PC-3 (cell line): Measurements from ENCODE around the gene SORL1. TPM values are rescaled to one million over a fixed set of nuclear protein-coding genes. Genes with fewer than 3 reads are reported as not detected.

Source experiments
- ATAC-seq: fragments of 200-7000 bp; cut with Tn5 transposase; 2 replicates; pipeline ENCODE4 v1.9.1; 2020; ENCODE audit warnings: mild to moderate bottlenecking, moderate library complexity
- BruUV-seq: library from RNA; stranded (reverse); fragments of 400-500 nt; replicated peaks from 2 replicates; lab custom pipeline; 2021; lab: Mats Ljungman, UMichigan
- CTCF ChIA-PET: fragments of 300-600 bp; sonication (Branson Sonifier 250); formaldehyde crosslinking; loops from one replicate; lab custom pipeline; 2022; ENCODE audit warnings: antibody characterized with exemption; lab: Charles Lee
- POLR2A ChIA-PET: fragments of 300-600 bp; sonication (Branson Sonifier 250); formaldehyde crosslinking; loops from one replicate; lab custom pipeline; 2022; ENCODE audit warnings: antibody characterized with exemption; ENCODE audit not compliant: unreplicated experiment; lab: Charles Lee
- DNase-seq: peaks from one replicate; pipeline ENCODE4 v3.0.0-alpha.2; 2015
- H2AFZ ChIP-seq: fragments of 300-600 bp; sonication (generic); 2 replicates; pipeline ENCODE4 v1.6.0; 2016; ENCODE audit warnings: antibody characterized with exemption, low read length
- H3F3A ChIP-seq: fragments of 300-600 bp; sonication (generic); one replicate; pipeline ENCODE4 v1.6.0; 2017; ENCODE audit warnings: antibody characterized with exemption, low read length, control low read depth, mild to moderate bottlenecking; ENCODE audit not compliant: unreplicated experiment
- H3K27ac ChIP-seq: fragments of 300-600 bp; sonication (generic); 2 replicates; pipeline ENCODE4 v1.5.1; 2016; ENCODE audit warnings: mild to moderate bottlenecking, low read length
- H3K27me3 ChIP-seq: fragments of 300-600 bp; sonication (generic); 2 replicates; pipeline ENCODE4 v1.6.1; 2016; ENCODE audit warnings: low read length, mixed read lengths
- H3K36me3 ChIP-seq: fragments of 300-600 bp; sonication (generic); 2 replicates; pipeline ENCODE4 v1.6.1; 2016; ENCODE audit warnings: low read depth, mixed run types, low read length, mixed read lengths
- H3K4me1 ChIP-seq: fragments of 300-600 bp; sonication (generic); 2 replicates; pipeline ENCODE4 v1.5.1; 2016; ENCODE audit warnings: low read length; ENCODE audit not compliant: insufficient read depth
- H3K4me2 ChIP-seq: fragments of 300-600 bp; sonication (generic); 2 replicates; pipeline ENCODE4 v1.6.0; 2016; ENCODE audit warnings: low read length
- H3K4me3 ChIP-seq: fragments of 300-600 bp; sonication (generic); 2 replicates; pipeline ENCODE4 v1.5.1; 2016; ENCODE audit warnings: mild to moderate bottlenecking, low read length, mixed read lengths
- H3K79me2 ChIP-seq: fragments of 300-600 bp; sonication (generic); 2 replicates; pipeline ENCODE4 v1.6.1; 2017; ENCODE audit warnings: low read length, mixed read lengths
- H3K9ac ChIP-seq: fragments of 300-600 bp; sonication (generic); 2 replicates; pipeline ENCODE4 v1.6.0; 2016; ENCODE audit warnings: mild to moderate bottlenecking, low read length
- H3K9me2 ChIP-seq: fragments of 300-600 bp; sonication (generic); replicated peaks from 2 replicates; pipeline ENCODE4 v1.6.1; 2016; ENCODE audit warnings: mixed run types, low read length, mixed read lengths
- H3K9me3 ChIP-seq: fragments of 300-600 bp; sonication (generic); 2 replicates; pipeline ENCODE4 v1.6.1; 2016; ENCODE audit warnings: low read length, mixed read lengths
- H4K20me1 ChIP-seq: fragments of 300-600 bp; sonication (generic); 2 replicates; pipeline ENCODE4 v1.6.1; 2016; ENCODE audit warnings: low read length, mixed read lengths
- EZH2 ChIP-seq: fragments of 300-600 bp; sonication (generic); IDR thresholded peaks from one replicate; pipeline ENCODE4 v1.6.1; 2017; ENCODE audit warnings: antibody characterized with exemption, mild to moderate bottlenecking, low read length; ENCODE audit not compliant: unreplicated experiment
- EZH2phosphoT487 ChIP-seq: fragments of 300-600 bp; sonication (generic); IDR thresholded peaks from 2 replicates; pipeline ENCODE4 v1.6.1; 2018; ENCODE audit warnings: mild to moderate bottlenecking, antibody characterized with exemption, low read length, borderline replicate concordance
- intact Hi-C: fragments of 100-400 bp; cut with micrococcal nuclease; formaldehyde crosslinking; loops from 2 replicates; pipeline ENCODE4 v1.9.0; 2023
- total RNA-seq: library from RNA; depleted of rRNA; stranded (reverse); fragments of >200 nt; gene quantifications from 2 replicates; pipeline ENCODE4 v1.2.3, GENCODE V29; 2014
- TF ChIP-seq, protein P1 (sequence below): fragments of 300-600 bp; sonication (generic); conservative IDR thresholded peaks from 2 replicates; pipeline ENCODE4 v1.5.1; 2017; ENCODE audit warnings: antibody characterized with exemption, low read depth, mild to moderate bottlenecking, low read length

The SORL1 gene
- total RNA-seq, 1 experiment from 2014 or later: 53.7 TPM

DNA sequence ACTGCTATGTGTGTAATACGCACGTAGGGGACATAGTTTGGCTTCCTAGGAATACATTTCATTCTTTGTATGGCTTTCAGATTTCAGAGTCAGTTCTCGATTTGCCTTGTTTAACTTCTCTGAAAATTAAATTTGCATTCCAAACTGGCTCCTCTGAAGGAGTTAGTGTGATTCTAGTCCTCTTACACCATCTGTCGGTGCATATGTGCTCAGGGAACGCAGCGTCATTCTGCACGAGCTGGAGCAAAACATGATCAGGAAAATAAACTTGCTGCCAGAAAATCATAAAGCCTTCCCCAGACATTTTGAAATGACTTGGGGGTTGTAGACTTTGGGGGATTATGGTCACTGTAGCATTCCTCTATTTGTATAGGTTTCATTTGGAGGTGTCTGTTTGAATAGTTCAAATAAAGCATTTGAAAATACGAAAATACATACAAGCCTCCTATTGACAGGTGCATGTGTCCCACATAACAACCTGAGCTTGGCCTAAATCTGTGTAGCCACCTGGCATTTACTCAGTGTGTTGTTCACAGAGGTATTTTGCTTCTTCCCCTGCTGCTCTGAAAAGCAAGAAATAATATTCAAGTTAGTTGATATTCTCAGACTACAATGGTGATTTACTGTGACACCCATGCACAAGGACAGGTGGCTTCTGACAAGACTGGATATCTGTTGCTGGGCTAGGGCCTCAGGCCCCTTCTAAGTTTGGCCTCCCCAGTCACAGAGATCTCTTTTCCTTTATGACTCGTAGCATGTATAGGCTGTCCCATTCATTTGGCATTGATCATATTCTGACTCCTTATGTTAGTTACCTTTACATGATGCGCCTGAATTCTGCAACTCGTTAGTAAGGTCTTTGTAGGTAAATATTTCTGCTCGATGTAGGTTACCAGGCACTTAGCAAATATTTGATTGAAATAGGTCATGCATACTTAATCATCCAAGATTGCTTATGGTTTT is 82.3 kb downstream of the SORL1 start:
- Histone ChIP-seq H3K27me3 (no peaks in the 10 kb centered on the region), H3K9ac (no peak overlapping the region)
- intact Hi-C loops: loop anchor here (2.0 kb wide), 2 partner anchors 84 to 216 kb away; no protein-coding TSS in a partner anchor

DNA sequence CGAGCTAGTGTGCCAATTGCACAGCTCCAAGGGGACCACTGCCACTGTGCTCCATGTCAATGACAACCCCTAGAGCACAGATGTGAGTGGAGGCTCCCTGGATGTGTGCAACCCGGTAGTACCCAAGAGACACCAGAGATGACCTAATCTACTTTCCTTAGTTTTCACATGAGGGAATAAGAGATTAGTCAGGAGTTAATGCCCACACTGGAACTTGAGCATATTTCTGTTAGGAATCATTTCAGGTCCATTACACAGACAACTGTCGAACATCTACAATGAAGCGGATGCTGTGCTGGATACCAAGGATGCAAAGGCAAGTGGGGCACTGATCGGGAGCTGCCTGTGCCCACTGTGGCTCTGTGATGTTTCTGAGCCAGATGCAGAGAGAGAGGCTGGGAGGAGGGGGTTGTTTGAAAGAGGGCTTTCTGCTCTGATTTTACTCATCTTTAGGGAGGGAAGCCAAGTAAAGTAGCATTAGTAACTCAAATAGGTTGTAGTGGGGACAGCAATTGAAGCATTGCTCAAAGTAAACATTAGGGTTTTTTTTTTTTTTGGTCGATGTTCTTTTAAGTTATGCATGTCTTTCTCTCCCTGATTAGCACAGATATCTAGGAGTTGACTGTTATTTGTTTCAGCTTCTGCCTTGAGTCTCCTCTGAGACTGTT is 83.1 kb downstream of the SORL1 start:
- peak; percentile 65 for ATAC-seq
- CTCF ChIA-PET: no interaction called here
- no peak overlapping the region for H2AFZ ChIP-seq
- H3F3A ChIP-seq: no peaks in the 10 kb centered on the region
- no peaks in the 10 kb centered on the region for H3K27me3 ChIP-seq
- POLR2A ChIA-PET: no interaction called here
- DNase-seq: peak; percentile 55
- peak overlapping the region; percentile 15; the same call in 1 of the 2 replicates for H3K27ac ChIP-seq
- H3K9me3 ChIP-seq: 0 out of 2 replicates have a peak, but pooled peaks cover under 1% of the 10 kb centered on the region
- peaks cover 21% of the 10 kb centered on the region for H3K4me1 ChIP-seq
- H4K20me1 ChIP-seq: no peaks in the 10 kb centered on the region; the same call in 1 of the 2 replicates
- peak overlapping the region; percentile 11; the same call in 1 of the 2 replicates for H3K4me2 ChIP-seq
- no peak for TF ChIP-seq EZH2
- TF ChIP-seq, protein P1, sequence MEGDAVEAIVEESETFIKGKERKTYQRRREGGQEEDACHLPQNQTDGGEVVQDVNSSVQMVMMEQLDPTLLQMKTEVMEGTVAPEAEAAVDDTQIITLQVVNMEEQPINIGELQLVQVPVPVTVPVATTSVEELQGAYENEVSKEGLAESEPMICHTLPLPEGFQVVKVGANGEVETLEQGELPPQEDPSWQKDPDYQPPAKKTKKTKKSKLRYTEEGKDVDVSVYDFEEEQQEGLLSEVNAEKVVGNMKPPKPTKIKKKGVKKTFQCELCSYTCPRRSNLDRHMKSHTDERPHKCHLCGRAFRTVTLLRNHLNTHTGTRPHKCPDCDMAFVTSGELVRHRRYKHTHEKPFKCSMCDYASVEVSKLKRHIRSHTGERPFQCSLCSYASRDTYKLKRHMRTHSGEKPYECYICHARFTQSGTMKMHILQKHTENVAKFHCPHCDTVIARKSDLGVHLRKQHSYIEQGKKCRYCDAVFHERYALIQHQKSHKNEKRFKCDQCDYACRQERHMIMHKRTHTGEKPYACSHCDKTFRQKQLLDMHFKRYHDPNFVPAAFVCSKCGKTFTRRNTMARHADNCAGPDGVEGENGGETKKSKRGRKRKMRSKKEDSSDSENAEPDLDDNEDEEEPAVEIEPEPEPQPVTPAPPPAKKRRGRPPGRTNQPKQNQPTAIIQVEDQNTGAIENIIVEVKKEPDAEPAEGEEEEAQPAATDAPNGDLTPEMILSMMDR: no peak
- TF ChIP-seq EZH2phosphoT487: no peak
- H3K36me3 ChIP-seq: peaks cover 2% of the 10 kb centered on the region
- no peaks in the 10 kb centered on the region for H3K9me2 ChIP-seq
- intact Hi-C loops: loop anchor here (2.0 kb wide), 2 partner anchors 84 to 216 kb away; no protein-coding TSS in a partner anchor
- no peak overlapping the region for H3K9ac ChIP-seq
- no peaks in the 10 kb centered on the region for H3K79me2 ChIP-seq
- no peak overlapping the region for H3K4me3 ChIP-seq
- no TSS peak for BruUV-seq

More for the DNA sequence above, 82.3 kb downstream of the SORL1 start:
- no TSS peak for BruUV-seq
- Histone ChIP-seq H3K79me2 (no peaks in the 10 kb centered on the region), H3F3A (no peaks in the 10 kb centered on the region), H2AFZ (no peak overlapping the region), H3K4me3 (no peak overlapping the region), H4K20me1 (no peaks in the 10 kb centered on the region; the same call in 1 of the 2 replicates), H3K36me3 (peaks cover 7% of the 10 kb centered on the region), H3K4me1 (peaks cover 21% of the 10 kb centered on the region), H3K4me2 (peak overlapping the region; percentile 11; the same call in 1 of the 2 replicates), H3K9me3 (0 out of 2 replicates have a peak, but pooled peaks cover 5% of the 10 kb centered on the region), H3K9me2 (no peaks in the 10 kb centered on the region), H3K27ac (peak overlapping the region; percentile 15; the same call in 1 of the 2 replicates)
- DNase-seq (peak; percentile 62), ATAC-seq (peak; percentile 72)
- ChIA-PET POLR2A (no interaction called here), CTCF (interaction anchor here (0.5 kb wide), 1 partner anchor 67 kb away, joined by 5 read pairs; no protein-coding TSS in a partner anchor)
- TF ChIP-seq EZH2phosphoT487 (no peak), EZH2 (no peak)
- TF ChIP-seq, protein P1: peak; percentile 52; the same call in 1 of the 2 replicates
